ENCODE data around the gene BRSK2.

Gene BRSK2

DNA sequence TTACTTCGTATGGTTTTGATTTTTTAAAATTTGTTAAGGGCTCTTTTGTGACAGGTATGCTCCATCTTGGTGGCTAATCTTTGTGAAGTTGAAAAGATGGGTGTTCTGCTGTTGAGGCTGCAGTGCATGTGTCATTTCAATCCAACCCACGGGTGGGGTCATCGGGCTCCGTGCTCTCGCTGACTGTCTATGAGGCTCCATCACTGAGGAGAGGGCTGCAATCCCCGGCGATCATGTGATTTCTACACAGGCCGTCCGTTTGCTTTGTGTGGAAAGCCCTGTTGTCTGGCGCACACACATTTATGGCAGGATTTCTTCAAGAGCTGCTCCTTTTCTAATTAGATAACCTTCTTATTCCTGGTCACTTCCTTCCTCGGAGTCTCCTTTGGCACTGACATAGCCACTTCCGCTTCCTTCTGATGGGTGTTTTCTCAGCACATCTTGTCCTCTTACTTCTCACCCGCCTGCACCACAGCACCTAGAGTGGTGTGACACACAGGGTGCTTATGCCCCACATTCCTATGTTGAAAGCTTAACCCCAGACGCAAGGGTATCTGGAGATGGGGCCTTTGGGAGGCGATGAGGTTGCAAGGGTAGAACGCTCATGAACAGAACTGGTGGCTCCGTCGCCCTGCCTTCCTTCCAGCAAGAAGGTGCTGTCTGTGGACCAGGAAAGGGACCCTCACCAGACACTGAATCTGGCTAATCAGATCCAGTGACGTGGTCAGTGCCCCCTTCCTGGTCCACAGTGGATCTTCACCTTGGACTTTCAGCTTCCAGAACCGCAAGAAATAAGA, 87.4 kb downstream of the BRSK2 start (continued):
- TF ChIP-seq, protein P1, sequence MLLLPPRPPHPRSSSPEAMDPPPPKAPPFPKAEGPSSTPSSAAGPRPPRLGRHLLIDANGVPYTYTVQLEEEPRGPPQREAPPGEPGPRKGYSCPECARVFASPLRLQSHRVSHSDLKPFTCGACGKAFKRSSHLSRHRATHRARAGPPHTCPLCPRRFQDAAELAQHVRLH (tag by site-specific recombination; IDR thresholded peaks at IDR 0.05) = no peak
- TF ChIP-seq, protein P2, sequence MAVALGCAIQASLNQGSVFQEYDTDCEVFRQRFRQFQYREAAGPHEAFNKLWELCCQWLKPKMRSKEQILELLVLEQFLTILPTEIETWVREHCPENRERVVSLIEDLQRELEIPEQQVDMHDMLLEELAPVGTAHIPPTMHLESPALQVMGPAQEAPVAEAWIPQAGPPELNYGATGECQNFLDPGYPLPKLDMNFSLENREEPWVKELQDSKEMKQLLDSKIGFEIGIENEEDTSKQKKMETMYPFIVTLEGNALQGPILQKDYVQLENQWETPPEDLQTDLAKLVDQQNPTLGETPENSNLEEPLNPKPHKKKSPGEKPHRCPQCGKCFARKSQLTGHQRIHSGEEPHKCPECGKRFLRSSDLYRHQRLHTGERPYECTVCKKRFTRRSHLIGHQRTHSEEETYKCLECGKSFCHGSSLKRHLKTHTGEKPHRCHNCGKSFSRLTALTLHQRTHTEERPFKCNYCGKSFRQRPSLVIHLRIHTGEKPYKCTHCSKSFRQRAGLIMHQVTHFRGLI (tag by site-specific recombination; IDR thresholded peaks at IDR 0.05) = no peak
- TF ChIP-seq ZNF677 (tag by site-specific recombination; IDR thresholded peaks at IDR 0.05) = no peak

DNA sequence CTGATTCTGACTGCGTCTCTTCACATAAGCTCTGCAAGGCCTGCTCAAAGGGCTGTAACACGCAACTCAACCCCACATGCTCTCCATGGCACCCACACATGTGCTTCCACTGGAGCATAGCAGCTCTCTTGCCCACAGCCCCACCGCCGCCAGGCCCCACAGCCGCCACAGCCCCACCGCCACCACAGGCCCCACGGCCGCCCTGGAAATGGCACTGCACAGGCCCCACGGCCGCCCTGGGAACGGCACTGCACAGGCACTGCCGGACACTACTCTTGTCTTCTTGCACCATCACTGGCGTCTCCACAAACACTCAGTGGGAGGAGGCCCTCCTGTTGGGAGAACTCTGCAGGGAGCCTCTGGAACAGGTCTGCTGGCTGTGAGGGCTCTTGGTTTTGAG, 88.3 kb downstream of the BRSK2 start:
- ChIA-PET CTCF (interaction anchor here (0.8 kb wide), 1 partner anchor 175 kb away, joined by 4 read pairs; no protein-coding TSS in a partner anchor), POLR2A (no interaction called here)
- H3K4me3 ChIP-seq (ENCODE audit: low read depth, low read length) = no peak overlapping the region
- peaks cover 0 to 49% of the 10 kb centered on the region in 2 experiments; a peak in 1 of 3 replicates for H3K36me3 ChIP-seq (ENCODE audit: control insufficient read depth in 2 of 2, insufficient read depth in 1 of 2, low read length in 2 of 2)
- H3K4me1 ChIP-seq (ENCODE audit: control insufficient read depth, insufficient read depth, low read length) = no peaks in the 10 kb centered on the region
- TF ChIP-seq KLF7 (tag by site-specific recombination; IDR thresholded peaks at IDR 0.05; ENCODE audit: borderline replicate concordance) (no peak), ZNF292 (tag by site-specific recombination; IDR thresholded peaks at IDR 0.05; ENCODE audit: borderline replicate concordance, low read depth) (no peak), ZNF19 (tag by site-specific recombination; IDR thresholded peaks at IDR 0.05; ENCODE audit: low read depth) (no peak), ZNF138 (tag by site-specific recombination; IDR thresholded peaks at IDR 0.05; ENCODE audit: borderline replicate concordance) (no peak), ZSCAN16 (tag by site-specific recombination; IDR thresholded peaks at IDR 0.05) (no peak)
- no peaks in the 10 kb centered on the region for H3K9me3 ChIP-seq (ENCODE audit: control insufficient read depth, insufficient read depth, low read depth, low read length)
- H3K27ac ChIP-seq (ENCODE audit: extremely low read depth, low read depth, low read length) = no peak overlapping the region

DNA sequence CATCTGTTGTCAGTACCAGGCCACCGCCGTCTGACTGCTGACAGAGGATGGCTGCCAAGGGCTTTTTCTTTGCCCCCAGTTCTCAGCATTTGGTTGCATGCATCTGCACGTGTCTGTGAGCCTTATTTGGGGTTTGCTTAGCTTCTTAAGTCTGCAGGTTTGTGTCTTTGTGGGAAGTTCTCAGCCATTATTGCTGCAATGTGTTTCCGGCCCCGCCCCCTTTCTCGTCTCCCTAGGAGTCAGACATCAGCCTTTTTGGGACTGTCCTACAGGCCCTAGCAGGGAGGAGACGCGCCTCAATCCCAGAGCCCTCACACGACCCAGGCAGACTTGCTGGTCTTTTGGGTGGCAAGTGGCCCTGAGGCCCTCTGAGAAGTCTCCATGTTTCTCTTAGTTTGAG, 88.8 kb downstream of the BRSK2 start:
- ChIA-PET POLR2A (no interaction called here), CTCF (no interaction called here)
- peaks cover 0 to 45% of the 10 kb centered on the region in 2 experiments; a peak in 1 of 3 replicates for H3K36me3 ChIP-seq (ENCODE audit: control insufficient read depth in 2 of 2, insufficient read depth in 1 of 2, low read length in 2 of 2)
- TF ChIP-seq ZNF311 (tag by site-specific recombination; IDR thresholded peaks at IDR 0.05; ENCODE audit: borderline replicate concordance) (no peak), ZNF701 (tag by site-specific recombination; IDR thresholded peaks at IDR 0.05) (no peak), ZXDB (tag by site-specific recombination; IDR thresholded peaks at IDR 0.05) (no peak), ZNF768 (tag by site-specific recombination; IDR thresholded peaks at IDR 0.05) (no peak), MEIS1 (CRISPR knock-in tag; IDR thresholded peaks at IDR 0.05; ENCODE audit: borderline replicate concordance) (no peak), ZNF2 (tag by site-specific recombination; IDR thresholded peaks at IDR 0.05) (no peak), ZBTB21 (tag by site-specific recombination; IDR thresholded peaks at IDR 0.05) (no peak), ZNF670 (tag by site-specific recombination; IDR thresholded peaks at IDR 0.05; ENCODE audit: low read depth) (no peak), FEZF1 (tag by site-specific recombination; IDR thresholded peaks at IDR 0.05) (no peak), ZNF335 (tag by site-specific recombination; conservative IDR thresholded peaks at IDR 0.05) (no peak), ZNF555 (tag by site-specific recombination; conservative IDR thresholded peaks at IDR 0.05) (no peak), ZNF610 (tag by site-specific recombination; IDR thresholded peaks at IDR 0.05; ENCODE audit: borderline replicate concordance) (no peak)
- TF ChIP-seq, protein P3, sequence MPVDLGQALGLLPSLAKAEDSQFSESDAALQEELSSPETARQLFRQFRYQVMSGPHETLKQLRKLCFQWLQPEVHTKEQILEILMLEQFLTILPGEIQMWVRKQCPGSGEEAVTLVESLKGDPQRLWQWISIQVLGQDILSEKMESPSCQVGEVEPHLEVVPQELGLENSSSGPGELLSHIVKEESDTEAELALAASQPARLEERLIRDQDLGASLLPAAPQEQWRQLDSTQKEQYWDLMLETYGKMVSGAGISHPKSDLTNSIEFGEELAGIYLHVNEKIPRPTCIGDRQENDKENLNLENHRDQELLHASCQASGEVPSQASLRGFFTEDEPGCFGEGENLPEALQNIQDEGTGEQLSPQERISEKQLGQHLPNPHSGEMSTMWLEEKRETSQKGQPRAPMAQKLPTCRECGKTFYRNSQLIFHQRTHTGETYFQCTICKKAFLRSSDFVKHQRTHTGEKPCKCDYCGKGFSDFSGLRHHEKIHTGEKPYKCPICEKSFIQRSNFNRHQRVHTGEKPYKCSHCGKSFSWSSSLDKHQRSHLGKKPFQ (tag by site-specific recombination; IDR thresholded peaks at IDR 0.05) = no peak
- TF ChIP-seq, protein P4, sequence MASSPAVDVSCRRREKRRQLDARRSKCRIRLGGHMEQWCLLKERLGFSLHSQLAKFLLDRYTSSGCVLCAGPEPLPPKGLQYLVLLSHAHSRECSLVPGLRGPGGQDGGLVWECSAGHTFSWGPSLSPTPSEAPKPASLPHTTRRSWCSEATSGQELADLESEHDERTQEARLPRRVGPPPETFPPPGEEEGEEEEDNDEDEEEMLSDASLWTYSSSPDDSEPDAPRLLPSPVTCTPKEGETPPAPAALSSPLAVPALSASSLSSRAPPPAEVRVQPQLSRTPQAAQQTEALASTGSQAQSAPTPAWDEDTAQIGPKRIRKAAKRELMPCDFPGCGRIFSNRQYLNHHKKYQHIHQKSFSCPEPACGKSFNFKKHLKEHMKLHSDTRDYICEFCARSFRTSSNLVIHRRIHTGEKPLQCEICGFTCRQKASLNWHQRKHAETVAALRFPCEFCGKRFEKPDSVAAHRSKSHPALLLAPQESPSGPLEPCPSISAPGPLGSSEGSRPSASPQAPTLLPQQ (tag by site-specific recombination; IDR thresholded peaks at IDR 0.05) = no peak
- H3K9me3 ChIP-seq (ENCODE audit: control insufficient read depth, insufficient read depth, low read depth, low read length) = no peaks in the 10 kb centered on the region
- no peak overlapping the region for H3K27ac ChIP-seq (ENCODE audit: extremely low read depth, low read depth, low read length)
- no peak overlapping the region for H3K4me3 ChIP-seq (ENCODE audit: low read depth, low read length)
- no peaks in the 10 kb centered on the region for H3K4me1 ChIP-seq (ENCODE audit: control insufficient read depth, insufficient read depth, low read length)

Measured in HEK293 (cell line).